NK-92 treated with Interleukin-12 subunit alpha and Interleukin-12 subunit beta, amount 100 ng/mL, for 24 hours (cell line): ENCODE measurements around the gene SERPINA4.
"Not testable (repeated sequence)": the region's sequence is repeated elsewhere in the genome, so short reads cannot be mapped to it uniquely, and the experiment has no call there.

Experiments used
- DNase-seq: peaks from one replicate; lab custom pipeline; 2025; lab: John Stamatoyannopoulos, UW

Gene SERPINA4

GRCh38 chr14:94569381-94570001 lies 8.2 kb downstream of the SERPINA4 start:
- DNase-seq: no peak

GRCh38 chr14:94570002-94570400 lies 8.8 kb downstream of the SERPINA4 start:
- DNase-seq: no peak

- no peak for DNase-seq
Measured at GRCh38 chr14:94570440-94570839, 9.2 kb downstream of the SERPINA4 start.

GRCh38 chr14:94571395-94571794 lies 10.2 kb downstream of the SERPINA4 start:
- DNase-seq: no peak

- no peak for DNase-seq
Measured at GRCh38 chr14:94571950-94572349, 10.7 kb downstream of the SERPINA4 start.

- no peak for DNase-seq
Measured at GRCh38 chr14:94572637-94573303, 11.5 kb downstream of the SERPINA4 start.

- no peak for DNase-seq
Measured at GRCh38 chr14:94573475-94574277, 12.4 kb downstream of the SERPINA4 start.

GRCh38 chr14:94574336-94574735 lies 13.1 kb downstream of the SERPINA4 start:
- no peak for DNase-seq

GRCh38 chr14:94575730-94576585 lies 14.7 kb downstream of the SERPINA4 start:
- DNase-seq: no peak

- DNase-seq: not testable (repeated sequence)
Measured at GRCh38 chr14:94577472-94577871, 16.2 kb downstream of the SERPINA4 start.

GRCh38 chr14:94578712-94579111 lies 17.5 kb downstream of the SERPINA4 start:
- DNase-seq: no peak

GRCh38 chr14:94581127-94581999 lies 20.1 kb downstream of the SERPINA4 start, which contains the start of gene SERPINA5:
TSS of gene SERPINA5 (plus strand) at chr14:94581426. CDS start at chr14:94587363, 5,937 bp downstream.
- DNase-seq: no peak

- no peak for DNase-seq
Measured at GRCh38 chr14:94582199-94582750, 21.0 kb downstream of the SERPINA4 start.

GRCh38 chr14:94582851-94583250 lies 21.6 kb downstream of the SERPINA4 start:
- DNase-seq: no peak

GRCh38 chr14:94583557-94583956 lies 22.3 kb downstream of the SERPINA4 start:
- no peak for DNase-seq

GRCh38 chr14:94584591-94585280 lies 23.5 kb downstream of the SERPINA4 start:
- no peak for DNase-seq

- no peak for DNase-seq
Measured at GRCh38 chr14:94586635-94587034, 25.4 kb downstream of the SERPINA4 start.

- DNase-seq: no peak
Measured at GRCh38 chr14:94588311-94588710, 27.1 kb downstream of the SERPINA4 start.

GRCh38 chr14:94591073-94591472 lies 29.8 kb downstream of the SERPINA4 start:
- no peak for DNase-seq

- DNase-seq: no peak
Measured at GRCh38 chr14:94591871-94592270, 30.6 kb downstream of the SERPINA4 start.
